Gastroesophageal sphincter (tissue), 4 donors: ENCODE data around the gene SLCO3A1. TPM values are rescaled to one million over a fixed set of nuclear protein-coding genes. Genes with fewer than 3 reads are reported as not detected.

ENCODE experiments used
- ATAC-seq: fragments of 150-250 bp; one replicate; pipeline ENCODE4 v1.9.1; 2016; ENCODE audit warnings: mild to moderate bottlenecking, moderate library complexity
- H3K27ac ChIP-seq, 4 donors: fragments of 200-600 bp; sonication (generic) in 3 of 4; 1 replicate in 3 of 4; 2 replicates in 1 of 4; pipeline ENCODE4 v1.5.1; 2016 to 2019
- H3K27me3 ChIP-seq: fragments of 200-600 bp; sonication (generic); one replicate; pipeline ENCODE4 v1.5.1; 2019
- H3K36me3 ChIP-seq, 2 donors: fragments of 200-600 bp; sonication (generic); one replicate each; pipeline ENCODE4 v1.5.1; 2019; ENCODE audit warnings: control low read depth in 1 of 2
- H3K4me1 ChIP-seq, 3 donors: fragments of 200-600 bp; sonication (generic); 1 replicate in 2 of 3; 2 replicates in 1 of 3; pipeline ENCODE4 v1.5.1; 2016 to 2019; ENCODE audit warnings: control low read depth in 2 of 3
- H3K4me3 ChIP-seq, 2 donors: fragments of 200-600 bp; sonication (generic); one replicate each; pipeline ENCODE4 v1.5.1; 2019; ENCODE audit warnings: mild to moderate bottlenecking in 1 of 2, moderate library complexity in 1 of 2
- H3K9me3 ChIP-seq, 3 donors: fragments of 200-600 bp; sonication (generic); one replicate each; pipeline ENCODE4 v1.5.1; 2017 to 2019; ENCODE audit warnings: control low read depth in 2 of 3
- CTCF ChIP-seq, 4 experiments: fragments of 200-600 bp in 2 of 4; fragments of 450-650 bp in 2 of 4; sonication (generic) in 1 of 4; IDR thresholded peaks; one replicate each; pipeline ENCODE4 v1.5.1; 2017 to 2019; ENCODE audit warnings: antibody characterized with exemption in 4 of 4, mild to moderate bottlenecking in 2 of 4, moderate library complexity in 2 of 4
- EP300 ChIP-seq: sonication (generic); formaldehyde crosslinking; IDR thresholded peaks from one replicate; pipeline ENCODE4 v1.6.1; 2017; ENCODE audit warnings: antibody characterized with exemption, mild to moderate bottlenecking
- POLR2A ChIP-seq, 2 donors: fragments of 450-650 bp; IDR thresholded peaks; one replicate each; pipeline ENCODE4 v1.6.1; 2017; ENCODE audit warnings: antibody characterized with exemption in 2 of 2, mild to moderate bottlenecking in 2 of 2, moderate library complexity in 1 of 2
- POLR2AphosphoS5 ChIP-seq: sonication (generic); formaldehyde crosslinking; IDR thresholded peaks from one replicate; pipeline ENCODE4 v1.6.1; 2017; ENCODE audit warnings: antibody characterized with exemption
- WGBS, 2 donors: methylation state at CpG; one replicate each; pipeline ENCODE4 v1.1.5; 2018; ENCODE audit warnings: low coverage in 1 of 2; 5-methylcytosine and 5-hydroxymethylcytosine counted together
- total RNA-seq, 4 donors: library from RNA; depleted of rRNA; stranded (reverse); fragments of >200 nt; gene quantifications; one replicate each; pipeline ENCODE4 v1.1.0, GENCODE V29; 2016

The SLCO3A1 gene
- total RNA-seq, 4 donors from 2014 or later, result 10.1 to 14.4 (median 12.1) TPM

GRCh38 chr15:91844928-91845327, 8.6 kb upstream of the SLCO3A1 start:
- Histone ChIP-seq H3K9me3 (no peaks in the 10 kb centered on the region), H3K27ac (no peak overlapping the region), H3K27me3 (no peaks in the 10 kb centered on the region), H3K36me3 (no peaks in the 10 kb centered on the region), H3K4me3 (no peak overlapping the region), H3K4me1 (no peaks in the 10 kb centered on the region)
- TF ChIP-seq EP300 (no peak), POLR2A (IDR thresholded peaks at IDR 0.05) (no peak), CTCF (IDR thresholded peaks at IDR 0.05) (no peak), POLR2AphosphoS5 (no peak)
- 73 to 100% methylated on average over 2 to 5 of the region's 5 CpGs for WGBS, 2 donors
- ATAC-seq, result no peak

GRCh38 chr15:91845720-91846119, 7.8 kb upstream of the SLCO3A1 start:
- no peaks in the 10 kb centered on the region for H3K9me3 ChIP-seq
- H3K4me3 ChIP-seq, result no peak overlapping the region
- H3K4me1 ChIP-seq, result peaks cover 0 to under 1% (median 0%) of the 10 kb centered on the region in 3 donors
- 47 to 56% methylated on average over 3 to 4 of the region's 6 CpGs for WGBS, 2 donors
- H3K36me3 ChIP-seq, result no peaks in the 10 kb centered on the region
- no peak for ATAC-seq
- no peak for TF ChIP-seq EP300
- TF ChIP-seq CTCF (IDR thresholded peaks at IDR 0.05), result no peak
- no peak for TF ChIP-seq POLR2A (IDR thresholded peaks at IDR 0.05)
- no peak for TF ChIP-seq POLR2AphosphoS5
- no peak overlapping the region for H3K27ac ChIP-seq
- no peaks in the 10 kb centered on the region for H3K27me3 ChIP-seq

GRCh38 chr15:91849180-91849579, 4.3 kb upstream of the SLCO3A1 start:
- 49 to 58% methylated on average over 3 of the region's 3 CpGs for WGBS, 2 donors
- TF ChIP-seq POLR2A (IDR thresholded peaks at IDR 0.05) (no peak), CTCF (IDR thresholded peaks at IDR 0.05) (no peak), POLR2AphosphoS5 (no peak), EP300 (no peak)
- H3K4me3 ChIP-seq, result no peak overlapping the region
- H3K27me3 ChIP-seq, result no peaks in the 10 kb centered on the region
- H3K4me1 ChIP-seq, result peaks cover 6 to 21% (median 12%) of the 10 kb centered on the region in 3 donors
- no peak for ATAC-seq
- no peak overlapping the region for H3K27ac ChIP-seq
- H3K9me3 ChIP-seq, result no peaks in the 10 kb centered on the region
- no peaks in the 10 kb centered on the region for H3K36me3 ChIP-seq

- no peak overlapping the region for H3K27ac ChIP-seq
- H3K36me3 ChIP-seq, result no peaks in the 10 kb centered on the region
- no peaks in the 10 kb centered on the region for H3K27me3 ChIP-seq
- no peaks in the 10 kb centered on the region for H3K9me3 ChIP-seq
- TF ChIP-seq CTCF (IDR thresholded peaks at IDR 0.05) (peak; percentile 24 to 59 (median 54)), EP300 (no peak), POLR2AphosphoS5 (no peak), POLR2A (IDR thresholded peaks at IDR 0.05) (no peak)
- 59 to 86% methylated on average over 5 to 6 of the region's 7 CpGs for WGBS, 2 donors
- H3K4me3 ChIP-seq, result no peak overlapping the region
- H3K4me1 ChIP-seq, result peaks cover 6 to 27% (median 12%) of the 10 kb centered on the region in 3 donors
- ATAC-seq, result no peak
Observed at GRCh38 chr15:91849749-91850161, 3.8 kb upstream of the SLCO3A1 start.

GRCh38 chr15:91852741-91853510, 582 bp upstream of the SLCO3A1 start:
- no peaks in the 10 kb centered on the region for H3K27me3 ChIP-seq
- H3K4me3 ChIP-seq, result peak overlapping the region; percentile 79
- no peaks in the 10 kb centered on the region for H3K9me3 ChIP-seq
- H3K36me3 ChIP-seq, result no peaks in the 10 kb centered on the region
- TF ChIP-seq POLR2A (IDR thresholded peaks at IDR 0.05) (peak; percentile 43 to 51), EP300 (no peak), CTCF (IDR thresholded peaks at IDR 0.05) (peak; percentile 69 to 86 (median 75)), POLR2AphosphoS5 (no peak)
- H3K4me1 ChIP-seq, result peaks cover 6 to 56% (median 20%) of the 10 kb centered on the region in 3 donors
- peak overlapping the region; percentile 70 to 95 (median 94) for H3K27ac ChIP-seq
- WGBS, 2 donors, result no CpG with 5 or more reads among the region's 70 CpGs
- ATAC-seq, result peak; percentile 85
